Measurements from ENCODE around the gene SAPCD2. TPM values are rescaled to one million over a fixed set of nuclear protein-coding genes. Genes with fewer than 3 reads are reported as not detected.

The SAPCD2 gene
- total RNA-seq, 2 experiments from 2014 or later = 0.17 to 0.19 TPM

DNA sequence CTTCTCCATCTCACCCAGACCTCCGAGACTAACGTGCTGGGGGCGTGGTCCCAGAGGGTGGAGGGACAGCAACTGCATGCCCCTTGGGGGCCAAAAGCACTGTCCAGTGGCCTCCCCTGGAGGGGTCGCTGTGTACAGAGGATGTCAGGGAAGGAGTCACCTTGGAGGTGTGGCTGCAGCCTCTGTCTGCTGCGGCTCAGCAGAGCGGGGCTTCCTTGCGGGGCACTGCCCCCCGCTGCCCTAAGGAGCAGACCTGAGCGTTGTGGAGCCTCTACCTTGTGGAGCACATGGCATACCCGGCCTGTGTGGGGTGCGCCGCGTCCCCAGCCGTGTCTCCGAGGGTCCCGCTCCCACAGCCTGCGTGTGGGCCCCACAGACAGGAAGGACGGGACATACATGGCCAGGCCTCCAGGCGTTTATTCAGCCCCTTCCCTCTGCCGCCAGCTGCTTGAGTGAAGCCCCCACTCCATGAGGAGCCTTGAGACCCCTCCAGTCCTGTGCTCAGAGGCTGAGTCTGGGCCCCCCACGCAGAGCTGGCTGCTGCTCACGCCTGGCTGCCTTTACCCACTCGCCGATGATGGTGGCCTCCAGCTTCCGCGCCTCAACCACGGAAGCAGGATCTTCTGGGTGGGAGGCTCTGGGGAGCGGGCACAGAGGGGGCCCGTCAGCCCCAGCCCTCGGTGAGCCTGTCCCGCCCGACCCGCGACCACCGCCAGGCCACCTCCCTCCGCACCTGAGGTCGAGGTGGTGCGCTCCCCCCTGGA, 40.0 kb upstream of the SAPCD2 start:
- no peaks in the 10 kb centered on the region for H3K27me3 ChIP-seq (ENCODE audit: control insufficient read depth in 1 of 2, insufficient read depth in 2 of 2, low read length in 2 of 2)
- intact Hi-C loops (cut with DNase I, micrococcal nuclease) = no loop called here
- Mint-ChIP-seq H3K9me3 (no peaks in the 10 kb centered on the region), H3K36me3 (ENCODE audit: low read depth) (peaks cover 28% of the 10 kb centered on the region), H3K27ac (no peak overlapping the region), H3K4me3 (no peak overlapping the region), H3K4me1 (ENCODE audit: low read depth) (no peaks in the 10 kb centered on the region), H3K27me3 (no peaks in the 10 kb centered on the region)
- no peak overlapping the region for H3K27ac ChIP-seq (ENCODE audit: low read depth in 1 of 2, low read length in 2 of 2)
- DNase-seq = no peak
- H3K4me1 ChIP-seq (ENCODE audit: insufficient read depth, low read length) = peaks cover 26% of the 10 kb centered on the region
- TF ChIP-seq, protein P1, sequence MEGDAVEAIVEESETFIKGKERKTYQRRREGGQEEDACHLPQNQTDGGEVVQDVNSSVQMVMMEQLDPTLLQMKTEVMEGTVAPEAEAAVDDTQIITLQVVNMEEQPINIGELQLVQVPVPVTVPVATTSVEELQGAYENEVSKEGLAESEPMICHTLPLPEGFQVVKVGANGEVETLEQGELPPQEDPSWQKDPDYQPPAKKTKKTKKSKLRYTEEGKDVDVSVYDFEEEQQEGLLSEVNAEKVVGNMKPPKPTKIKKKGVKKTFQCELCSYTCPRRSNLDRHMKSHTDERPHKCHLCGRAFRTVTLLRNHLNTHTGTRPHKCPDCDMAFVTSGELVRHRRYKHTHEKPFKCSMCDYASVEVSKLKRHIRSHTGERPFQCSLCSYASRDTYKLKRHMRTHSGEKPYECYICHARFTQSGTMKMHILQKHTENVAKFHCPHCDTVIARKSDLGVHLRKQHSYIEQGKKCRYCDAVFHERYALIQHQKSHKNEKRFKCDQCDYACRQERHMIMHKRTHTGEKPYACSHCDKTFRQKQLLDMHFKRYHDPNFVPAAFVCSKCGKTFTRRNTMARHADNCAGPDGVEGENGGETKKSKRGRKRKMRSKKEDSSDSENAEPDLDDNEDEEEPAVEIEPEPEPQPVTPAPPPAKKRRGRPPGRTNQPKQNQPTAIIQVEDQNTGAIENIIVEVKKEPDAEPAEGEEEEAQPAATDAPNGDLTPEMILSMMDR (IDR thresholded peaks at IDR 0.05) = no peak
- H3K4me3 ChIP-seq (ENCODE audit: low read length) = no peak overlapping the region
- H3K9me3 ChIP-seq (ENCODE audit: control insufficient read depth in 1 of 2, insufficient read depth in 1 of 2, low read length in 2 of 2) = no peaks in the 10 kb centered on the region
- H3K36me3 ChIP-seq (ENCODE audit: insufficient read depth, low read length) = peaks cover 74% of the 10 kb centered on the region
- no peak for ATAC-seq (ENCODE audit: poor library complexity)
- POLR2A ChIA-PET = no interaction called here
- CTCF ChIA-PET = no interaction called here

DNA sequence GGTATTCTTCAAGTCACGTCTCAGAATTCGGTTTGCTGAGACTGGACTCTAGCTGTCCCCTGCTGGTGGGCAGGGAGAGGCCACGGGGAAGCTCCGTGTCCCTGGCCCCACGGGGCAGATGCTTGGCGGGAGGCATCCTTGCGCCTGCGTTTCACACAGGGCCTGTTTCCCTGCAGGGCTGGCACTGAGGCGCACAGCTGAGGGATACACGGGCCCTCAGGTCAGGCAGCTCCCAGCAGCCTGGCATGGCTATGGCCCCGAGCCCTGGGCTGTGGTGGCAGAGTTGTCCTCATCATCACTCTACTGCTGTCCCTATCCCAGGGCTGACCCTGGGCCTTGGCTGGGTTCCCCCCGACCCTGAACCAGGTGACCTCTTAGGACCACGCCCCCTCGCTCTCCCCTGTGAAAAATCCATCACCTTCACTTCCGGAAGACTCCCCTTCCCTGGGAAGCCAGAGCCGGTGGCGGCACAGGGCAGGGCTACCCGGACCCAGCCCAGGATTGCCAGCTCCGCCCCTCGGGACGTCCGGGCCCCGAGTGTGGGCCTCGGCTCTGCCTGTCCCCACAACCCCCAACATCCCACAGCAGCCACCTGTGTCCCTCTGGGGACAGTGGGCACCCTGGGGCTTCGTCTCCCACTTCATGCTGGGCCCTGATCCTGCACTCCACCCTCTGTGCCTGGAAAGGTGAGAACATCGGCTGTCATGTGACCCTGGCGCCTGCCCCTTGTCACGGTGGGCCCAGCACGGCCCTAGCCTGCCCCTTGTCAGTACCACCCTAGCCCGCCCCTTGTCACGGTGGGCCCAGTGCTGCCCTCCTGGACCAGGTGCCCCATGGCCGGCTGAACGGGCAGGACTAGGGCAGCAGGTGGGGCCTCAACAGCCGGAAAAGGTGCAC, 39.1 kb upstream of the SAPCD2 start:
- Histone ChIP-seq H3K4me3 (ENCODE audit: low read length) (no peak overlapping the region), H3K27me3 (ENCODE audit: control insufficient read depth in 1 of 2, insufficient read depth in 2 of 2, low read length in 2 of 2) (no peaks in the 10 kb centered on the region), H3K4me1 (ENCODE audit: insufficient read depth, low read length) (peaks cover 20% of the 10 kb centered on the region), H3K36me3 (ENCODE audit: insufficient read depth, low read length) (peaks cover 82% of the 10 kb centered on the region), H3K9me3 (ENCODE audit: control insufficient read depth in 1 of 2, insufficient read depth in 1 of 2, low read length in 2 of 2) (no peaks in the 10 kb centered on the region), H3K27ac (ENCODE audit: low read depth in 1 of 2, low read length in 2 of 2) (no peak overlapping the region)
- DNase-seq (no peak), ATAC-seq (ENCODE audit: poor library complexity) (no peak)
- Mint-ChIP-seq H3K4me1 (ENCODE audit: low read depth) (no peaks in the 10 kb centered on the region), H3K9me3 (no peaks in the 10 kb centered on the region), H3K27me3 (no peaks in the 10 kb centered on the region), H3K4me3 (no peak overlapping the region), H3K36me3 (ENCODE audit: low read depth) (peaks cover 28% of the 10 kb centered on the region), H3K27ac (no peak overlapping the region)
- ChIA-PET POLR2A (interaction anchor here (1.8 kb wide), 1 partner anchor 14 kb away, joined by 6 read pairs; no protein-coding TSS in a partner anchor), CTCF (no interaction called here)
- TF ChIP-seq, protein P1 (IDR thresholded peaks at IDR 0.05) = no peak
- intact Hi-C loops (cut with DNase I, micrococcal nuclease) = no loop called here

DNA sequence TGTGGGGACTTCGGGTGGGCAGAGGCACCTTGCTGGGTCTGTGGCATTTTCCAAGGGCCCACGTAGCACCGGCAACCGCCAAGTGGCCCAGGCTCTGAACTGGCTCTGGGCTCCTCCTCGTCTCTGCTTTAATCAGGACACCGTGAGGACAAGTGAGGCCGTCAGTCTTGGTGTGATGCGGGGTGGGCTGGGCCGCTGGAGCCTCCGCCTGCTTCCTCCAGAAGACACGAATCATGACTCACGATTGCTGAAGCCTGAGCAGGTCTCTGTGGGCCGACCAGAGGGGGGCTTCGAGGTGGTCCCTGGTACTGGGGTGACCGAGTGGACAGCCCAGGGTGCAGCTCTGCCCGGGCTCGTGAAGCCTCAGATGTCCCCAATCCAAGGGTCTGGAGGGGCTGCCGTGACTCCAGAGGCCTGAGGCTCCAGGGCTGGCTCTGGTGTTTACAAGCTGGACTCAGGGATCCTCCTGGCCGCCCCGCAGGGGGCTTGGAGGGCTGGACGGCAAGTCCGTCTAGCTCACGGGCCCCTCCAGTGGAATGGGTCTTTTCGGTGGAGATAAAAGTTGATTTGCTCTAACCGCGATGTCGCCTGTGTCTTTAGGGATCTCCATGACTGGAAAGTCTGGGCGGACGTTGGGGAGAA, 38.4 kb upstream of the SAPCD2 start:
- H3K4me3 ChIP-seq (ENCODE audit: low read length) = no peak overlapping the region
- POLR2A ChIA-PET = interaction anchor here (0.5 to 1.8 kb wide), 2 partner anchors 13 to 170 kb away, joined by 3 to 6 read pairs; no protein-coding TSS in a partner anchor
- TF ChIP-seq, protein P1 (IDR thresholded peaks at IDR 0.05) = no peak
- Mint-ChIP-seq H3K27me3 (no peaks in the 10 kb centered on the region), H3K4me1 (ENCODE audit: low read depth) (no peaks in the 10 kb centered on the region), H3K27ac (no peak overlapping the region), H3K9me3 (no peaks in the 10 kb centered on the region), H3K4me3 (no peak overlapping the region), H3K36me3 (ENCODE audit: low read depth) (peaks cover 28% of the 10 kb centered on the region)
- H3K4me1 ChIP-seq (ENCODE audit: insufficient read depth, low read length) = peaks cover 19% of the 10 kb centered on the region
- CTCF ChIA-PET = no interaction called here
- intact Hi-C loops (cut with DNase I, micrococcal nuclease) = no loop called here
- DNase-seq (no peak), ATAC-seq (ENCODE audit: poor library complexity) (no peak)
- no peaks in the 10 kb centered on the region for H3K9me3 ChIP-seq (ENCODE audit: control insufficient read depth in 1 of 2, insufficient read depth in 1 of 2, low read length in 2 of 2)
- H3K27ac ChIP-seq (ENCODE audit: low read depth in 1 of 2, low read length in 2 of 2) = no peak overlapping the region
- peaks cover 88% of the 10 kb centered on the region for H3K36me3 ChIP-seq (ENCODE audit: insufficient read depth, low read length)
- no peaks in the 10 kb centered on the region for H3K27me3 ChIP-seq (ENCODE audit: control insufficient read depth in 1 of 2, insufficient read depth in 2 of 2, low read length in 2 of 2)

Measured in CD4-positive, alpha-beta T cell (primary cell).